IMR-90 (cell line): ENCODE results near the gene SENP2. TPM values are rescaled to one million over a fixed set of nuclear protein-coding genes. Genes with fewer than 3 reads are reported as not detected.

Experiments used
- ATAC-seq: fragments of 200-7000 bp; cut with Tn5 transposase; 2 replicates; pipeline ENCODE4 v1.9.1; 2020; ENCODE audit warnings: low read depth, mild to moderate bottlenecking, moderate library complexity
- BruUV-seq: library from RNA; stranded (reverse); fragments of 400-500 nt; replicated peaks from 2 replicates; lab custom pipeline; 2021; lab: Mats Ljungman, UMichigan
- CTCF ChIA-PET: fragments of 300-600 bp; formaldehyde crosslinking; extraction: SDS; loops from one replicate; lab custom pipeline; 2021; ENCODE audit warnings: antibody characterized with exemption; lab: Yijun Ruan, JAX
- POLR2A ChIA-PET: fragments of 300-600 bp; sonication (Branson Sonifier 250); formaldehyde crosslinking; loops from one replicate; lab custom pipeline; 2022; ENCODE audit warnings: antibody characterized with exemption; ENCODE audit not compliant: unreplicated experiment; lab: Charles Lee
- DNase-seq: peaks from one replicate; pipeline ENCODE4 v3.0.0; 2013
- H2AFZ ChIP-seq: replicated peaks from 2 replicates; pipeline ENCODE3; 2013; ENCODE audit warnings: low read length, mild to moderate bottlenecking; ENCODE audit not compliant: poor library complexity
- H2AK5ac ChIP-seq: 2 replicates; pipeline ENCODE4 v1.6.1; 2013; ENCODE audit warnings: low read depth, low read length, inconsistent platforms
- H2AK9ac ChIP-seq: replicated peaks from 2 replicates; pipeline ENCODE3; 2013; ENCODE audit warnings: mild to moderate bottlenecking, low read depth, low read length, moderate library complexity; ENCODE audit not compliant: poor library complexity
- H2BK120ac ChIP-seq: 2 replicates; pipeline ENCODE4 v1.6.1; 2013; ENCODE audit warnings: low read depth, low read length, inconsistent platforms
- H2BK15ac ChIP-seq: 3 replicates; pipeline ENCODE4 v1.6.1; 2013; ENCODE audit warnings: low read depth, low read length, inconsistent platforms
- H2BK20ac ChIP-seq: 2 replicates; pipeline ENCODE4 v1.6.1; 2013; ENCODE audit warnings: low read depth, mild to moderate bottlenecking, inconsistent platforms, low read length, moderate library complexity
- H2BK5ac ChIP-seq: 2 replicates; pipeline ENCODE4 v1.6.1; 2013; ENCODE audit warnings: mild to moderate bottlenecking, low read depth, low read length, inconsistent platforms; ENCODE audit not compliant: poor library complexity, severe bottlenecking
- H3K14ac ChIP-seq: replicated peaks from 2 replicates; pipeline ENCODE4 v1.6.1; 2013; ENCODE audit warnings: low read depth, low read length, inconsistent platforms
- H3K18ac ChIP-seq: 2 replicates; pipeline ENCODE4 v1.6.1; 2013; ENCODE audit warnings: low read depth, low read length, control low read depth
- H3K23ac ChIP-seq: 2 replicates; pipeline ENCODE4 v1.6.1; 2013; ENCODE audit warnings: low read depth, low read length, inconsistent platforms
- H3K27ac ChIP-seq: 2 replicates; pipeline ENCODE4 v1.5.1; 2013; ENCODE audit warnings: mild to moderate bottlenecking, control low read depth, low read length; ENCODE audit not compliant: insufficient read depth
- H3K27me3 ChIP-seq: 2 replicates; pipeline ENCODE4 v1.6.1; 2013; ENCODE audit warnings: low read length; ENCODE audit not compliant: control insufficient read depth, insufficient read depth
- H3K36me3 ChIP-seq: 2 replicates; pipeline ENCODE4 v1.6.1; 2013; ENCODE audit warnings: low read length, mixed read lengths; ENCODE audit not compliant: control insufficient read depth, insufficient read depth
- H3K4ac ChIP-seq: 2 replicates; pipeline ENCODE4 v1.6.1; 2013; ENCODE audit warnings: low read depth, low read length, inconsistent platforms
- H3K4me1 ChIP-seq: 2 replicates; pipeline ENCODE4 v1.6.1; 2013; ENCODE audit warnings: low read length, mixed read lengths; ENCODE audit not compliant: control insufficient read depth, insufficient read depth
- H3K4me2 ChIP-seq: 2 replicates; pipeline ENCODE4 v1.6.1; 2013; ENCODE audit warnings: low read depth, mild to moderate bottlenecking, control low read depth, low read length, moderate library complexity
- H3K4me3 ChIP-seq: 2 replicates; pipeline ENCODE4 v1.5.1; 2013; ENCODE audit warnings: low read depth, mild to moderate bottlenecking, control low read depth, low read length, moderate library complexity; ENCODE audit not compliant: insufficient read depth
- H3K56ac ChIP-seq: 2 replicates; pipeline ENCODE4 v1.6.1; 2013; ENCODE audit warnings: low read length, inconsistent platforms; ENCODE audit not compliant: insufficient read depth; ENCODE audit errors: extremely low read depth
- H3K79me1 ChIP-seq, 2 experiments: 2 replicates each; pipeline ENCODE4 v1.6.1; 2013; ENCODE audit warnings: low read length in 2 of 2, inconsistent platforms in 1 of 2, low read depth in 1 of 2
- H3K9ac ChIP-seq: 2 replicates; pipeline ENCODE4 v1.6.1; 2013; ENCODE audit warnings: low read depth, low read length, control low read depth
- H3K9me1 ChIP-seq: 2 replicates; pipeline ENCODE4 v1.6.1; 2013; ENCODE audit warnings: low read length, inconsistent platforms; ENCODE audit not compliant: insufficient read depth
- H3K9me3 ChIP-seq: 2 replicates; pipeline ENCODE4 v1.6.1; 2013; ENCODE audit warnings: low read length; ENCODE audit not compliant: control insufficient read depth, insufficient read depth
- H4K20me1 ChIP-seq: 2 replicates; pipeline ENCODE4 v1.6.1; 2013; ENCODE audit warnings: low read length, inconsistent platforms; ENCODE audit not compliant: insufficient read depth
- H4K5ac ChIP-seq: 2 replicates; pipeline ENCODE4 v1.6.1; 2013; ENCODE audit warnings: mild to moderate bottlenecking, low read depth, low read length, control low read depth
- H4K8ac ChIP-seq, 2 experiments: 2 replicates each; pipeline ENCODE4 v1.6.1; 2013; ENCODE audit warnings: low read depth in 2 of 2, low read length in 2 of 2, control low read depth in 1 of 2, inconsistent platforms in 1 of 2
- H4K91ac ChIP-seq: 2 replicates; pipeline ENCODE4 v1.6.1; 2013; ENCODE audit warnings: low read depth, low read length, inconsistent platforms; ENCODE audit not compliant: insufficient read depth
- BHLHE40 ChIP-seq: fragments of 150-350 bp; IDR thresholded peaks from 2 replicates; pipeline ENCODE4 v1.6.1; 2016; ENCODE audit warnings: mild to moderate bottlenecking, low read depth, low read length
- CEBPB ChIP-seq: IDR thresholded peaks from 2 replicates; pipeline ENCODE4 v1.6.1; 2012; ENCODE audit warnings: low read depth, low read length, improper control_type of control experiment
- MAFK ChIP-seq: IDR thresholded peaks from 2 replicates; pipeline ENCODE4 v1.6.1; 2012; ENCODE audit warnings: low read depth, low read length, improper control_type of control experiment
- WGBS, 2 experiments: methylation state at CpG; one replicate each; pipeline versions ENCODE4 v1.1.5 to v1.1.7; 2013; ENCODE audit warnings: missing lambda C conversion rate in 2 of 2; ENCODE audit not compliant: insufficient read length in 1 of 2; ENCODE audit errors: extremely low coverage in 2 of 2; 5-methylcytosine and 5-hydroxymethylcytosine counted together
- dilution Hi-C: fragments of 300-500 bp; cut with HindIII; formaldehyde crosslinking; loops from one replicate; pipeline ENCODE4 v1.14.3; 2018; ENCODE audit warnings: low sequenced_read_pairs; ENCODE audit not compliant: unreplicated experiment
- in situ Hi-C: fragments of 300-500 bp; cut with MboI; formaldehyde crosslinking; loops from 3 replicates; pipeline ENCODE4 v1.14.3; 2019; ENCODE audit warnings: low sequenced_read_pairs, inconsistent platforms, mixed read lengths
- intact Hi-C: fragments of 100-400 bp; cut with micrococcal nuclease; formaldehyde crosslinking; loops from 2 replicates; pipeline ENCODE4 v1.10.0; 2022
- polyA plus RNA-seq, 3 experiments: library from polyadenylated mRNA; depleted of rRNA; stranded (reverse); fragments of >200 nt; gene quantifications; 2 replicates each; pipeline ENCODE4 v1.2.3, GENCODE V29; 2012; ENCODE audit warnings: low replicate concordance in 1 of 3
- total RNA-seq: library from RNA; depleted of rRNA; stranded (reverse); fragments of >200 nt; gene quantifications from 2 replicates; pipeline ENCODE4 v1.2.3, GENCODE V29; 2012

SENP2 gene
- total and polyA plus RNA-seq, 2 of the 4 experiments (the other 2 are of a cell fraction): 9.4 to 15.2 TPM

GRCh38 chr3:185606196-185606595 lies 20.1 kb downstream of the SENP2 start:
- peaks cover 0 to 2% of the 10 kb centered on the region in 2 experiments; a peak in 1 of 4 replicates for H3K79me1 ChIP-seq
- H3K23ac ChIP-seq: no peak overlapping the region
- no peak overlapping the region for H3K4me3 ChIP-seq
- no peak overlapping the region for H3K14ac ChIP-seq
- H3K18ac ChIP-seq: no peak overlapping the region
- H3K4me2 ChIP-seq: no peak overlapping the region
- H3K9ac ChIP-seq: no peak overlapping the region
- no peak for ATAC-seq
- H2BK20ac ChIP-seq: no peak overlapping the region
- POLR2A ChIA-PET: no interaction called here
- no peaks in the 10 kb centered on the region for H4K20me1 ChIP-seq
- no peak for TF ChIP-seq CEBPB
- no peak for TF ChIP-seq BHLHE40
- no peak for TF ChIP-seq MAFK
- no peak overlapping the region for H2AFZ ChIP-seq
- no peak overlapping the region for H4K8ac ChIP-seq
- H3K9me3 ChIP-seq: no peaks in the 10 kb centered on the region
- H2AK5ac ChIP-seq: no peak overlapping the region
- intact Hi-C loops: no loop called here
- no peak overlapping the region for H3K27ac ChIP-seq
- H3K36me3 ChIP-seq: peaks cover 27% of the 10 kb centered on the region
- H2BK15ac ChIP-seq: no peak overlapping the region
- in situ Hi-C loops: no loop called here
- dilution Hi-C loops: no loop called here
- no peaks in the 10 kb centered on the region for H3K4me1 ChIP-seq
- WGBS, 2 experiments: no CpG with 5 or more reads among the region's 4 CpGs
- no peaks in the 10 kb centered on the region for H3K27me3 ChIP-seq
- H3K4ac ChIP-seq: no peak overlapping the region
- BruUV-seq: no TSS peak
- H3K56ac ChIP-seq: no peak overlapping the region
- no peak for DNase-seq
- H3K9me1 ChIP-seq: no peaks in the 10 kb centered on the region
- no peak overlapping the region for H2BK120ac ChIP-seq
- no peak overlapping the region for H2BK5ac ChIP-seq
- H4K91ac ChIP-seq: no peak overlapping the region
- no peak overlapping the region for H2AK9ac ChIP-seq
- no peak overlapping the region for H4K5ac ChIP-seq
- CTCF ChIA-PET: interaction anchor here (0.6 kb wide), 1 partner anchor 24 kb away, joined by 3 read pairs; no protein-coding TSS in a partner anchor
